ENCODE measurements around the gene RPH3AL. TPM values are rescaled to one million over a fixed set of nuclear protein-coding genes. Genes with fewer than 3 reads are reported as not detected.
"Not testable (repeated sequence)": the region's sequence is repeated elsewhere in the genome, so short reads cannot be mapped to it uniquely, and the experiment has no call there.

The RPH3AL gene
- total RNA-seq, 2 experiments from 2014 or later, result 2.4 to 2.8 TPM

- Histone ChIP-seq H3K4me1 (ENCODE audit: insufficient read depth, low read length) (no peaks in the 10 kb centered on the region), H3K4me3 (ENCODE audit: low read length) (no peak overlapping the region), H3K36me3 (ENCODE audit: insufficient read depth, low read length) (no peaks in the 10 kb centered on the region), H3K27ac (ENCODE audit: low read depth in 1 of 2, low read length in 2 of 2) (no peak overlapping the region), H3K9me3 (ENCODE audit: control insufficient read depth in 1 of 2, insufficient read depth in 1 of 2, low read length in 2 of 2) (peaks cover 0 to 22% of the 10 kb centered on the region in 2 experiments), H3K27me3 (ENCODE audit: control insufficient read depth in 1 of 2, insufficient read depth in 2 of 2, low read length in 2 of 2) (no peaks in the 10 kb centered on the region)
- no peaks in the 10 kb centered on the region for H3K27me3 Mint-ChIP-seq
- intact Hi-C loops (cut with DNase I, micrococcal nuclease), result no loop called here
- ChIA-PET POLR2A (no interaction called here), CTCF (no interaction called here)
- no peaks in the 10 kb centered on the region for H3K36me3 Mint-ChIP-seq (ENCODE audit: low read depth)
- TF ChIP-seq, protein P1, sequence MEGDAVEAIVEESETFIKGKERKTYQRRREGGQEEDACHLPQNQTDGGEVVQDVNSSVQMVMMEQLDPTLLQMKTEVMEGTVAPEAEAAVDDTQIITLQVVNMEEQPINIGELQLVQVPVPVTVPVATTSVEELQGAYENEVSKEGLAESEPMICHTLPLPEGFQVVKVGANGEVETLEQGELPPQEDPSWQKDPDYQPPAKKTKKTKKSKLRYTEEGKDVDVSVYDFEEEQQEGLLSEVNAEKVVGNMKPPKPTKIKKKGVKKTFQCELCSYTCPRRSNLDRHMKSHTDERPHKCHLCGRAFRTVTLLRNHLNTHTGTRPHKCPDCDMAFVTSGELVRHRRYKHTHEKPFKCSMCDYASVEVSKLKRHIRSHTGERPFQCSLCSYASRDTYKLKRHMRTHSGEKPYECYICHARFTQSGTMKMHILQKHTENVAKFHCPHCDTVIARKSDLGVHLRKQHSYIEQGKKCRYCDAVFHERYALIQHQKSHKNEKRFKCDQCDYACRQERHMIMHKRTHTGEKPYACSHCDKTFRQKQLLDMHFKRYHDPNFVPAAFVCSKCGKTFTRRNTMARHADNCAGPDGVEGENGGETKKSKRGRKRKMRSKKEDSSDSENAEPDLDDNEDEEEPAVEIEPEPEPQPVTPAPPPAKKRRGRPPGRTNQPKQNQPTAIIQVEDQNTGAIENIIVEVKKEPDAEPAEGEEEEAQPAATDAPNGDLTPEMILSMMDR (IDR thresholded peaks at IDR 0.05), result no peak
- ATAC-seq (ENCODE audit: poor library complexity) (no peak), DNase-seq (no peak)
- no peak overlapping the region for H3K27ac Mint-ChIP-seq
- H3K9me3 Mint-ChIP-seq, result no peaks in the 10 kb centered on the region
- H3K4me3 Mint-ChIP-seq, result no peak overlapping the region
- H3K4me1 Mint-ChIP-seq (ENCODE audit: low read depth), result no peaks in the 10 kb centered on the region
Observed at GRCh38 chr17:237406-237955, 115.1 kb downstream of the RPH3AL start.

GRCh38 chr17:236641-237405 lies 115.8 kb downstream of the RPH3AL start:
- no peak overlapping the region for H3K4me3 Mint-ChIP-seq
- ATAC-seq (ENCODE audit: poor library complexity), result no peak
- Histone ChIP-seq H3K4me3 (ENCODE audit: low read length) (no peak overlapping the region), H3K9me3 (ENCODE audit: control insufficient read depth in 1 of 2, insufficient read depth in 1 of 2, low read length in 2 of 2) (peaks cover 0 to 22% of the 10 kb centered on the region in 2 experiments), H3K4me1 (ENCODE audit: insufficient read depth, low read length) (no peaks in the 10 kb centered on the region), H3K27me3 (ENCODE audit: control insufficient read depth in 1 of 2, insufficient read depth in 2 of 2, low read length in 2 of 2) (no peaks in the 10 kb centered on the region), H3K27ac (ENCODE audit: low read depth in 1 of 2, low read length in 2 of 2) (no peak overlapping the region), H3K36me3 (ENCODE audit: insufficient read depth, low read length) (no peaks in the 10 kb centered on the region)
- H3K9me3 Mint-ChIP-seq, result no peaks in the 10 kb centered on the region
- H3K27ac Mint-ChIP-seq, result no peak overlapping the region
- POLR2A ChIA-PET, result no interaction called here
- H3K36me3 Mint-ChIP-seq (ENCODE audit: low read depth), result no peaks in the 10 kb centered on the region
- H3K4me1 Mint-ChIP-seq (ENCODE audit: low read depth), result no peaks in the 10 kb centered on the region
- CTCF ChIA-PET, result no interaction called here
- no peak for DNase-seq
- TF ChIP-seq, protein P1 (IDR thresholded peaks at IDR 0.05), result no peak
- intact Hi-C loops (cut with DNase I, micrococcal nuclease), result no loop called here
- H3K27me3 Mint-ChIP-seq, result no peaks in the 10 kb centered on the region

- intact Hi-C loops (cut with DNase I, micrococcal nuclease), result no loop called here
- TF ChIP-seq, protein P1 (IDR thresholded peaks at IDR 0.05), result no peak
- ChIA-PET POLR2A (no interaction called here), CTCF (no interaction called here)
- no peak overlapping the region for H3K27ac ChIP-seq (ENCODE audit: low read depth in 1 of 2, low read length in 2 of 2)
- no peak for ATAC-seq (ENCODE audit: poor library complexity)
- Mint-ChIP-seq H3K4me3 (no peak overlapping the region), H3K4me1 (ENCODE audit: low read depth) (no peaks in the 10 kb centered on the region), H3K9me3 (no peaks in the 10 kb centered on the region), H3K27ac (no peak overlapping the region), H3K27me3 (no peaks in the 10 kb centered on the region), H3K36me3 (ENCODE audit: low read depth) (no peaks in the 10 kb centered on the region)
- no peak for DNase-seq
- no peak overlapping the region for H3K4me3 ChIP-seq (ENCODE audit: low read length)
- H3K9me3 ChIP-seq (ENCODE audit: control insufficient read depth in 1 of 2, insufficient read depth in 1 of 2, low read length in 2 of 2), result peaks cover 0 to 22% of the 10 kb centered on the region in 2 experiments
- no peaks in the 10 kb centered on the region for H3K27me3 ChIP-seq (ENCODE audit: control insufficient read depth in 1 of 2, insufficient read depth in 2 of 2, low read length in 2 of 2)
- no peaks in the 10 kb centered on the region for H3K36me3 ChIP-seq (ENCODE audit: insufficient read depth, low read length)
- H3K4me1 ChIP-seq (ENCODE audit: insufficient read depth, low read length), result no peaks in the 10 kb centered on the region
Observed at GRCh38 chr17:235831-236640, 116.6 kb downstream of the RPH3AL start.

- H3K36me3 ChIP-seq (ENCODE audit: insufficient read depth, low read length); H3K36me3 Mint-ChIP-seq (ENCODE audit: low read depth); H3K4me3 ChIP-seq (ENCODE audit: low read length); H3K4me3 Mint-ChIP-seq; H3K9me3 Mint-ChIP-seq; CTCF ChIA-PET; POLR2A ChIA-PET; ATAC-seq (ENCODE audit: poor library complexity); H3K27ac Mint-ChIP-seq; H3K27me3 Mint-ChIP-seq; DNase-seq; H3K27ac ChIP-seq (ENCODE audit: low read depth in 1 of 2, low read length in 2 of 2); H3K4me1 Mint-ChIP-seq (ENCODE audit: low read depth); H3K27me3 ChIP-seq (ENCODE audit: control insufficient read depth in 1 of 2, insufficient read depth in 2 of 2, low read length in 2 of 2); H3K4me1 ChIP-seq (ENCODE audit: insufficient read depth, low read length); intact Hi-C loops (cut with DNase I, micrococcal nuclease): not testable (repeated sequence)
- H3K9me3 ChIP-seq (ENCODE audit: control insufficient read depth in 1 of 2, insufficient read depth in 1 of 2, low read length in 2 of 2), result peaks cover 0 to 22% of the 10 kb centered on the region in 2 experiments
Observed at GRCh38 chr17:234994-235830, 117.4 kb downstream of the RPH3AL start.
